Panc1 (cell line): Measurements from ENCODE around the gene OR1C1. TPM values are rescaled to one million over a fixed set of nuclear protein-coding genes. Genes with fewer than 3 reads are reported as not detected.

Experiments used
- ATAC-seq: fragments of 200-7000 bp; cut with Tn5 transposase; 2 replicates; pipeline ENCODE4 v1.9.1; 2020; ENCODE audit warnings: mild to moderate bottlenecking, moderate library complexity
- BruUV-seq: library from RNA; stranded (reverse); fragments of 400-500 nt; replicated peaks from 2 replicates; lab custom pipeline; 2021; lab: Mats Ljungman, UMichigan
- CTCF ChIA-PET: fragments of 300-600 bp; sonication (Branson Sonifier 250); formaldehyde crosslinking; loops from one replicate; lab custom pipeline; 2022; ENCODE audit warnings: antibody characterized with exemption; lab: Charles Lee
- POLR2A ChIA-PET: fragments of 300-600 bp; sonication (Branson Sonifier 250); formaldehyde crosslinking; loops from one replicate; lab custom pipeline; 2022; ENCODE audit warnings: antibody characterized with exemption; lab: Charles Lee
- DNase-seq: peaks from one replicate; pipeline ENCODE4 v3.0.0-alpha.2; 2010; ENCODE audit warnings: low read depth, low spot score
- H3K27ac ChIP-seq: 2 replicates; pipeline ENCODE4 v1.5.1; 2011; ENCODE audit warnings: mild to moderate bottlenecking, low read length, inconsistent platforms
- H3K27me3 ChIP-seq: fragments of 200-500 bp; sonication (Bioruptor generic); 2 replicates; pipeline ENCODE4 v1.6.0; 2014; ENCODE audit warnings: low read length, inconsistent platforms; ENCODE audit not compliant: control insufficient read depth, insufficient read depth
- H3K36me3 ChIP-seq: fragments of 200-500 bp; sonication (Bioruptor generic); 2 replicates; pipeline ENCODE4 v1.5.1; 2014; ENCODE audit warnings: inconsistent platforms, mild to moderate bottlenecking, low read length, moderate library complexity; ENCODE audit not compliant: control insufficient read depth, insufficient read depth
- H3K4me1 ChIP-seq: 2 replicates; pipeline ENCODE4 v1.5.1; 2011; ENCODE audit warnings: inconsistent platforms, mild to moderate bottlenecking, low read length, moderate library complexity; ENCODE audit not compliant: control insufficient read depth, insufficient read depth
- H3K4me3 ChIP-seq, 2 experiments: 2 replicates each; pipeline ENCODE4 v1.5.1; 2011 to 2012; ENCODE audit warnings: low read depth in 2 of 2, low read length in 2 of 2, mild to moderate bottlenecking in 2 of 2, inconsistent platforms in 1 of 2, moderate library complexity in 1 of 2
- H3K9me3 ChIP-seq: fragments of 200-500 bp; sonication (Bioruptor generic); 2 replicates; pipeline ENCODE4 v1.5.1; 2014; ENCODE audit warnings: low read depth, mild to moderate bottlenecking, inconsistent platforms, low read length, moderate library complexity; ENCODE audit not compliant: control insufficient read depth, insufficient read depth
- POLR2AphosphoS5 ChIP-seq: IDR thresholded peaks from 2 replicates; pipeline ENCODE4 v1.6.1; 2012; ENCODE audit warnings: mild to moderate bottlenecking, low read depth, low read length, moderate library complexity
- REST ChIP-seq, 2 experiments: IDR thresholded peaks; 2 replicates each; pipeline ENCODE4 v1.6.1; 2011 to 2012; ENCODE audit warnings: low read depth in 2 of 2, control low read depth in 1 of 2, low read length in 1 of 2, mild to moderate bottlenecking in 1 of 2, moderate library complexity in 1 of 2; ENCODE audit not compliant: insufficient read depth in 1 of 2
- SIN3A ChIP-seq: IDR thresholded peaks from 2 replicates; pipeline ENCODE4 v1.6.1; 2012; ENCODE audit warnings: low read depth, mild to moderate bottlenecking, low read length, moderate library complexity, borderline replicate concordance; ENCODE audit not compliant: insufficient read depth
- TCF7L2 ChIP-seq: IDR thresholded peaks from 2 replicates; pipeline ENCODE4 v1.6.1; 2011; ENCODE audit warnings: mild to moderate bottlenecking, low read depth, low read length, inconsistent platforms
- in situ Hi-C: cut with HindIII; loops from 2 replicates; pipeline ENCODE4 v1.10.0; 2016; ENCODE audit warnings: low sequenced_read_pairs, low pct_unique_long_range_greater_than_20kb
- intact Hi-C: fragments of 100-400 bp; cut with micrococcal nuclease; formaldehyde crosslinking; loops from one replicate; pipeline ENCODE4 v1.10.0; 2022; ENCODE audit not compliant: unreplicated experiment
- total RNA-seq: library from RNA; stranded (reverse); gene quantifications from one replicate; pipeline ENCODE4 v1.2.1, GENCODE V29; 2021; ENCODE audit not compliant: unreplicated experiment
- TF ChIP-seq, protein P1 (sequence below): fragments of 450-650 bp; IDR thresholded peaks from 2 replicates; pipeline ENCODE4 v1.5.1; 2017; ENCODE audit warnings: mild to moderate bottlenecking

Gene OR1C1
- total RNA-seq, 1 experiment from 2014 or later, result not detected

GRCh38 chr1:247740721-247741120 is 19.6 kb downstream of the OR1C1 start:
- H3K27me3 ChIP-seq, result no peaks in the 10 kb centered on the region
- in situ Hi-C loops, result no loop called here
- intact Hi-C loops, result no loop called here
- POLR2A ChIA-PET, result no interaction called here
- no peaks in the 10 kb centered on the region for H3K9me3 ChIP-seq
- H3K36me3 ChIP-seq, result no peaks in the 10 kb centered on the region
- DNase-seq, result no peak
- CTCF ChIA-PET, result no interaction called here
- ATAC-seq, result no peak
- H3K27ac ChIP-seq, result no peak overlapping the region
- no peak for TF ChIP-seq POLR2AphosphoS5
- no TSS peak for BruUV-seq
- no peaks in the 10 kb centered on the region for H3K4me1 ChIP-seq
- H3K4me3 ChIP-seq, result no peak overlapping the region

- Histone ChIP-seq H3K4me1 (no peaks in the 10 kb centered on the region), H3K36me3 (no peaks in the 10 kb centered on the region), H3K27ac (no peak within 1 kb of the TSS), H3K27me3 (no peaks in the 10 kb centered on the region), H3K9me3 (no peaks in the 10 kb centered on the region), H3K4me3 (no peak within 1 kb of the TSS)
- in situ Hi-C loops, result no loop called here
- ChIA-PET CTCF (no interaction called here), POLR2A (no interaction called here)
- DNase-seq (no peak), ATAC-seq (no peak)
- no peak for TF ChIP-seq SIN3A
- no peak for TF ChIP-seq TCF7L2
- TF ChIP-seq, protein P1, sequence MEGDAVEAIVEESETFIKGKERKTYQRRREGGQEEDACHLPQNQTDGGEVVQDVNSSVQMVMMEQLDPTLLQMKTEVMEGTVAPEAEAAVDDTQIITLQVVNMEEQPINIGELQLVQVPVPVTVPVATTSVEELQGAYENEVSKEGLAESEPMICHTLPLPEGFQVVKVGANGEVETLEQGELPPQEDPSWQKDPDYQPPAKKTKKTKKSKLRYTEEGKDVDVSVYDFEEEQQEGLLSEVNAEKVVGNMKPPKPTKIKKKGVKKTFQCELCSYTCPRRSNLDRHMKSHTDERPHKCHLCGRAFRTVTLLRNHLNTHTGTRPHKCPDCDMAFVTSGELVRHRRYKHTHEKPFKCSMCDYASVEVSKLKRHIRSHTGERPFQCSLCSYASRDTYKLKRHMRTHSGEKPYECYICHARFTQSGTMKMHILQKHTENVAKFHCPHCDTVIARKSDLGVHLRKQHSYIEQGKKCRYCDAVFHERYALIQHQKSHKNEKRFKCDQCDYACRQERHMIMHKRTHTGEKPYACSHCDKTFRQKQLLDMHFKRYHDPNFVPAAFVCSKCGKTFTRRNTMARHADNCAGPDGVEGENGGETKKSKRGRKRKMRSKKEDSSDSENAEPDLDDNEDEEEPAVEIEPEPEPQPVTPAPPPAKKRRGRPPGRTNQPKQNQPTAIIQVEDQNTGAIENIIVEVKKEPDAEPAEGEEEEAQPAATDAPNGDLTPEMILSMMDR, result no peak
- intact Hi-C loops, result no loop called here
- BruUV-seq, result no TSS peak
Measured at GRCh38 chr1:247738315-247738714, 22.0 kb downstream of the OR1C1 start, which contains the start of gene OR14K1. Gene OR14K1, plus strand, starts transcription at chr1:247738615. Its CDS starts 0 bp downstream, at chr1:247738615.

GRCh38 chr1:247721222-247721621 is 39.1 kb downstream of the OR1C1 start:
- H3K36me3 ChIP-seq, result no peaks in the 10 kb centered on the region
- in situ Hi-C loops, result no loop called here
- DNase-seq, result no peak
- no peak overlapping the region for H3K27ac ChIP-seq
- no peaks in the 10 kb centered on the region for H3K4me1 ChIP-seq
- TF ChIP-seq, protein P1, result no peak
- TF ChIP-seq REST (IDR thresholded peaks at IDR 0.05; ENCODE audit: insufficient read depth in 1 of 2, low read depth in 2 of 2, low read length in 1 of 2), result no peak
- no peak for TF ChIP-seq TCF7L2
- no peak for TF ChIP-seq POLR2AphosphoS5
- no peak for TF ChIP-seq SIN3A
- intact Hi-C loops, result no loop called here
- no peak for ATAC-seq
- no peaks in the 10 kb centered on the region for H3K9me3 ChIP-seq
- H3K27me3 ChIP-seq, result no peaks in the 10 kb centered on the region
- BruUV-seq, result no TSS peak
- ChIA-PET CTCF (no interaction called here), POLR2A (no interaction called here)
- no peak overlapping the region for H3K4me3 ChIP-seq
